ENCODE results near the gene ESRP2.

Gene ESRP2

DNA sequence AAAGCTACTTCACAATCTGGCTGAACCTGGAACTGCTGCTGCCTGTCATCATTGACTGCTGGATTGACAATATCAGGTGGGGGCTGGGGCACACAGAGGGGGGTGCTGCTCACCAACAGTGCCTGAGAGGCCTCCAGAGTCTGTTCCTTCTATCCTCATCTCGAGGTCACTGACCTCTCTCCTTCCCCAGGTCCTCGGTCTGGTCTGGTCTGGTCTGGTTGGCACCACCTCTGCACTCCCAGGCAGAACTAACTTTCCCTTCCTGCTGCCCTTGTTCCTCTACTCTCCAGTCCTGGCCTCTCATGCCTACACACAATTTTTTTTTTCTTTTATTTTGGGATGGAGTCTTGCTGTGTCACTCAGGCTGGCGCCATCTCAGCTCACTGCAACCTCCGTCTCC lies 13.4 kb upstream of the ESRP2 start:
- H3K4me1 ChIP-seq (ENCODE audit: control insufficient read depth, low read length), result peaks cover 32% of the 10 kb centered on the region
- TF ChIP-seq, protein P1, sequence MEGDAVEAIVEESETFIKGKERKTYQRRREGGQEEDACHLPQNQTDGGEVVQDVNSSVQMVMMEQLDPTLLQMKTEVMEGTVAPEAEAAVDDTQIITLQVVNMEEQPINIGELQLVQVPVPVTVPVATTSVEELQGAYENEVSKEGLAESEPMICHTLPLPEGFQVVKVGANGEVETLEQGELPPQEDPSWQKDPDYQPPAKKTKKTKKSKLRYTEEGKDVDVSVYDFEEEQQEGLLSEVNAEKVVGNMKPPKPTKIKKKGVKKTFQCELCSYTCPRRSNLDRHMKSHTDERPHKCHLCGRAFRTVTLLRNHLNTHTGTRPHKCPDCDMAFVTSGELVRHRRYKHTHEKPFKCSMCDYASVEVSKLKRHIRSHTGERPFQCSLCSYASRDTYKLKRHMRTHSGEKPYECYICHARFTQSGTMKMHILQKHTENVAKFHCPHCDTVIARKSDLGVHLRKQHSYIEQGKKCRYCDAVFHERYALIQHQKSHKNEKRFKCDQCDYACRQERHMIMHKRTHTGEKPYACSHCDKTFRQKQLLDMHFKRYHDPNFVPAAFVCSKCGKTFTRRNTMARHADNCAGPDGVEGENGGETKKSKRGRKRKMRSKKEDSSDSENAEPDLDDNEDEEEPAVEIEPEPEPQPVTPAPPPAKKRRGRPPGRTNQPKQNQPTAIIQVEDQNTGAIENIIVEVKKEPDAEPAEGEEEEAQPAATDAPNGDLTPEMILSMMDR (IDR thresholded peaks at IDR 0.05; ENCODE audit: low read depth, low read length, poor library complexity, severe bottlenecking), result no peak
- TF ChIP-seq EZH2phosphoT487 (IDR thresholded peaks at IDR 0.05; ENCODE audit: borderline replicate concordance, low read length), result no peak
- H3K9me2 ChIP-seq (replicated peaks; ENCODE audit: control insufficient read depth, low read length), result no peaks in the 10 kb centered on the region
- H3K27me3 ChIP-seq (ENCODE audit: control insufficient read depth, low read length), result no peaks in the 10 kb centered on the region
- H3K79me2 ChIP-seq (ENCODE audit: control insufficient read depth, low read length), result peaks cover 3% of the 10 kb centered on the region; the same call in 1 of the 2 replicates
- H3K9me3 ChIP-seq (ENCODE audit: control insufficient read depth, insufficient read depth, low read length), result no peaks in the 10 kb centered on the region
- H3K4me2 ChIP-seq (ENCODE audit: low read length), result no peak overlapping the region
- peaks cover 7% of the 10 kb centered on the region for H3K36me3 ChIP-seq (ENCODE audit: control insufficient read depth, low read length)
- no peaks in the 10 kb centered on the region for H3F3A ChIP-seq (ENCODE audit: control insufficient read depth, insufficient read depth)
- H3K27ac ChIP-seq (ENCODE audit: low read depth, low read length), result no peak overlapping the region
- no peaks in the 10 kb centered on the region for H4K20me1 ChIP-seq (ENCODE audit: control insufficient read depth, insufficient read depth, low read depth, low read length)
- H3K4me3 ChIP-seq (ENCODE audit: low read length), result no peak overlapping the region

DNA sequence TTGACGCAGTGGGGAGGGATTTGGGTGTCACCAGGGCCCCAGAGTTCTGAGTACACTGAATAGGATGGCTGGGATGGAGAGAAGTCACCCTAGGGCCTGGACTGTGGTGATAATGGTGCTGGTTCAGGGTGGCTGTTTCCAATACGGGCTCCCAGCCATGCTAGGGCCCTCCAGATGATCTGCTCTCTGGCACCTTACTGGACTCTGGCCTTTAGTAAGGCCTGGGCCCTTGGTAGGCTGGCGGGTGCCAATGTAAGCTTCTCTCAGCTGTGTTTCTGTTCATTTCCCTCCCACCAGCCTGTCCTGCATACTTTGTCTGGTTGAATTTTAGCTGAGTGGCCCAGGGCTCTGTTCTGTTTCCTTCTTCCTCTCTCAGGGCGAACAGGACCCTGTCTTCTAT lies 12.0 kb upstream of the ESRP2 start:
- H3K4me1 ChIP-seq (ENCODE audit: control insufficient read depth, low read length), result peaks cover 35% of the 10 kb centered on the region
- no peak overlapping the region for H3K27ac ChIP-seq (ENCODE audit: low read depth, low read length)
- no peak overlapping the region for H3K4me2 ChIP-seq (ENCODE audit: low read length)
- H3K4me3 ChIP-seq (ENCODE audit: low read length), result no peak overlapping the region
- no peaks in the 10 kb centered on the region for H3F3A ChIP-seq (ENCODE audit: control insufficient read depth, insufficient read depth)
- no peaks in the 10 kb centered on the region for H3K27me3 ChIP-seq (ENCODE audit: control insufficient read depth, low read length)
- no peaks in the 10 kb centered on the region for H4K20me1 ChIP-seq (ENCODE audit: control insufficient read depth, insufficient read depth, low read depth, low read length)
- peaks cover 3% of the 10 kb centered on the region; the same call in 1 of the 2 replicates for H3K79me2 ChIP-seq (ENCODE audit: control insufficient read depth, low read length)
- peaks cover 7% of the 10 kb centered on the region for H3K36me3 ChIP-seq (ENCODE audit: control insufficient read depth, low read length)
- H3K9me3 ChIP-seq (ENCODE audit: control insufficient read depth, insufficient read depth, low read length), result no peaks in the 10 kb centered on the region
- TF ChIP-seq EZH2phosphoT487 (IDR thresholded peaks at IDR 0.05; ENCODE audit: borderline replicate concordance, low read length), result no peak
- TF ChIP-seq, protein P1 (IDR thresholded peaks at IDR 0.05; ENCODE audit: low read depth, low read length, poor library complexity, severe bottlenecking), result no peak
- no peaks in the 10 kb centered on the region for H3K9me2 ChIP-seq (replicated peaks; ENCODE audit: control insufficient read depth, low read length)

DNA sequence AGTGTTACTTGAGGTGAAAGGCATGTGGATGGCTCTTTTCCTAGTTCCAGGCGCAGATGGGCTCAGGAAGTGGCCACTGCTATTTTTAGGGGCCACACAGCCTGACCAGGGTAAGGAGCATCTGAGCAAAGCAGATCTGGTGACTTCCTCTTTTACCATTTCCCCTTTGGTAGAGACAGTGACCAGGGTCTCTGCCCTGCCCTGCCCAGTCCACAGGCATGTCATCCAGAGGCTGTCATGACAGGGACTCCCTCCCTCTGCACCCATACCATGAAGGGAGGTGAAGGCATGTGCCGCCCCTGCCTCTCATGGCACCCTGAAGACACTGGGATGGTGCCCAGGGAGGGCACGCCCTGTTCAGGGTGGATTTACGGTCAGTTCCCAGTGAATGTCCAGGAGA lies 11.5 kb upstream of the ESRP2 start:
- no peaks in the 10 kb centered on the region for H3F3A ChIP-seq (ENCODE audit: control insufficient read depth, insufficient read depth)
- peaks cover 35% of the 10 kb centered on the region for H3K4me1 ChIP-seq (ENCODE audit: control insufficient read depth, low read length)
- no peaks in the 10 kb centered on the region for H4K20me1 ChIP-seq (ENCODE audit: control insufficient read depth, insufficient read depth, low read depth, low read length)
- H3K9me3 ChIP-seq (ENCODE audit: control insufficient read depth, insufficient read depth, low read length), result no peaks in the 10 kb centered on the region
- peaks cover 7% of the 10 kb centered on the region for H3K36me3 ChIP-seq (ENCODE audit: control insufficient read depth, low read length)
- no peaks in the 10 kb centered on the region for H3K9me2 ChIP-seq (replicated peaks; ENCODE audit: control insufficient read depth, low read length)
- no peaks in the 10 kb centered on the region for H3K27me3 ChIP-seq (ENCODE audit: control insufficient read depth, low read length)
- peaks cover 3% of the 10 kb centered on the region; the same call in 1 of the 2 replicates for H3K79me2 ChIP-seq (ENCODE audit: control insufficient read depth, low read length)
- no peak overlapping the region for H3K27ac ChIP-seq (ENCODE audit: low read depth, low read length)
- no peak overlapping the region for H3K4me2 ChIP-seq (ENCODE audit: low read length)
- H3K4me3 ChIP-seq (ENCODE audit: low read length), result no peak overlapping the region
- TF ChIP-seq EZH2phosphoT487 (IDR thresholded peaks at IDR 0.05; ENCODE audit: borderline replicate concordance, low read length), result no peak
- TF ChIP-seq, protein P1 (IDR thresholded peaks at IDR 0.05; ENCODE audit: low read depth, low read length, poor library complexity, severe bottlenecking), result no peak
